Measurements from ENCODE around the gene TACO1.
A peak's percentile ranks its signal among the peaks of the same experiment; 100 is the strongest.

DNA sequence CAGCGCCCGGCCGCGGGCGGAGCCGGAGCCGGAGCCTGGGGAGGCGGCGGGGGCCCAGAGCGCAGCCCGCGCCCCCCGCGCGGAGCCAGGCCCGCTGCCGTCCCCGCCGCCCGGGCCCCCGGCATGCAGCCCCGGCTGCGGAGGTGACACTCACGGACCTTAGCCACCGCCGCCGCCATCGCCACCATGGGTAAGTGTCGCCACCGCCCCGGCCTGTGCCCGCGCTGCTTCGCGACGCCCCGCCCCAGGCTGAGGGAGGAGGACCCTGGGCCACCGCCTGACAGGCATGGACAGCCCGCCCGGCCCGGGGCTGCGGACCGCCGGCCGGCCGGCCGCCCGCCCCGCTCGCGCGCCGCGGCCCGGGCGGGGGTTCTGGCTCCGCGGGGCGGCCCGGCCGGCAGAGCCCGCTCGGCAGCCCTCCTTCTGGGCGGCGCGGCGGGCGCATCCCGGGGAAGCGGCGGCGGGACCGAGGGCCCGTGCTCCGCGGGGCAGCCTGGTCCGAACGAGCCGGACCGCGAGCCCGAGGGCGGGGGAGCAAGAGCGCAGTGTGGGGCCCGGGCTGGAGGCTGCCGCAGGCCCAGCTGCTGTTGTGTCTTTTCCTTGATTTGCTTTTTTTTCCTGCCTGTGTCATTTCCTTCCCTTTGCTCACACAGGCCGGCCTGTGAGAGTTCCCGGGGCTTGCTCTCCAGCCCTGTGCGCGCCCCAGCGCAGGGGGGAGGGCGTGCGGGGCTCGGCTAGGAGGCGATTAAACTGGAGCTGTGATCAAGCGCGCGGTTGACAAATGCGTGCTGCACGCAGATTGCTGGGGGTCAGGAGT is 22.1 kb downstream of the TACO1 start:
- TF ChIP-seq POLR2A (IDR thresholded peaks at IDR 0.05), result no peak
- no peak for TF ChIP-seq CTCF (IDR thresholded peaks at IDR 0.05)
- peak in 1 of 3 donors; percentile 13 for TF ChIP-seq POLR2AphosphoS5 (IDR thresholded peaks at IDR 0.05)
- TF ChIP-seq EP300 (IDR thresholded peaks at IDR 0.05), result no peak
